ENCODE results near the gene MEX3D. TPM values are rescaled to one million over a fixed set of nuclear protein-coding genes. Genes with fewer than 3 reads are reported as not detected.

Gene MEX3D
- total RNA-seq: 67.0 and 70.2 TPM in 2 replicates

GRCh38 chr19:1568320-1569019 lies at the start of gene MEX3D:
TSS of gene MEX3D (minus strand) at chr19:1568325. CDS start at chr19:1568058, 267 bp downstream.

DNA sequence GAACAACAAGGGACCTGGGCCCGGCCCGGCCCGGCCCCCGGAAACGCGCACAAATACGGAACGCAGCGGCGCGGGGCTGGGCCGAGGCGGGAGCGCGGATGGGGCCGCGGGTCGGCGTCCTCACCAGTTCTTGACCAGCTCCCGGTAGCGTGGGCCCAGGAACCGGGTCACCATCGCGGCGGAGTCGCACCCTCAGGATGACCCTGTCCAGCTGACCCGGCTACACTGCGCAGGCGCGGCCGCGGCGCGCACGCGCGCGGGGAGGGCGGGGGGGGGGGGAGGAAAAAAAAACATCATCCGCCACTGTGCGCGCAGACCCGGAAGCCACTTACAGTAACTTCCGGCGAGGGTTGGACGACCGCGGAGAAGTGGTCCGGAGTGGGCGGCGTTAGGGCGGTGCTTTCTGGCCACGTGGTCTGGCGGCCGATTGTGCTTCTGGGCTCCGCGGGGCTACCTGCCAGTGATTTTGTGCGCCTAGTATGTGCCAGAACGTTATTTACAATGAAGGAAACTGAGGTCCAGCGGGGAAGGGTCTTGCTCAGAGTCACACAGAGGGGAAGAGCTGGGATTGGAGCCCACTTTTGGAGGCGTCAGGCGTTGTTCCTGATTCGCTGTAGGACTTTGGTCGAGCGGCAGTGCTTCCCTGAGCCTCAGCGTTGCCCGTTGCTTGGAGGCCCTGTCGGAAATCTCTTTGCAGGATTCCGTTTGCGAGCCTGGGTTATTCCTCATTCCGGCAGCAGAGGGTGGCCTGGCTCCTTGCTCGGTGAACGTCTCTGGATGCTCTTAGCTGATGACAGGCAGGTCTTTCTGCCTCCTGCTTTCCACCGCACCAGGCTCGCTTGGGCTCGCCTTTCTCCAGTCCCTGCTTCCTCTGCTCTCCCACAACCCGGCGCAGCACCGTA lies 37.4 kb upstream of the MEX3D start, which contains the start of gene UQCR11:
Gene UQCR11 (minus strand): TSS at position 227 of the 902 bp plus-strand sequence. CDS start 53 bp downstream, at position 174.

GRCh38 chr19:1592755-1593500 lies 24.8 kb upstream of the MEX3D start, which contains the start of gene MBD3:
TSS of gene MBD3 (minus strand) at chr19:1592865. CDS start at chr19:1592631, 234 bp downstream.

DNA sequence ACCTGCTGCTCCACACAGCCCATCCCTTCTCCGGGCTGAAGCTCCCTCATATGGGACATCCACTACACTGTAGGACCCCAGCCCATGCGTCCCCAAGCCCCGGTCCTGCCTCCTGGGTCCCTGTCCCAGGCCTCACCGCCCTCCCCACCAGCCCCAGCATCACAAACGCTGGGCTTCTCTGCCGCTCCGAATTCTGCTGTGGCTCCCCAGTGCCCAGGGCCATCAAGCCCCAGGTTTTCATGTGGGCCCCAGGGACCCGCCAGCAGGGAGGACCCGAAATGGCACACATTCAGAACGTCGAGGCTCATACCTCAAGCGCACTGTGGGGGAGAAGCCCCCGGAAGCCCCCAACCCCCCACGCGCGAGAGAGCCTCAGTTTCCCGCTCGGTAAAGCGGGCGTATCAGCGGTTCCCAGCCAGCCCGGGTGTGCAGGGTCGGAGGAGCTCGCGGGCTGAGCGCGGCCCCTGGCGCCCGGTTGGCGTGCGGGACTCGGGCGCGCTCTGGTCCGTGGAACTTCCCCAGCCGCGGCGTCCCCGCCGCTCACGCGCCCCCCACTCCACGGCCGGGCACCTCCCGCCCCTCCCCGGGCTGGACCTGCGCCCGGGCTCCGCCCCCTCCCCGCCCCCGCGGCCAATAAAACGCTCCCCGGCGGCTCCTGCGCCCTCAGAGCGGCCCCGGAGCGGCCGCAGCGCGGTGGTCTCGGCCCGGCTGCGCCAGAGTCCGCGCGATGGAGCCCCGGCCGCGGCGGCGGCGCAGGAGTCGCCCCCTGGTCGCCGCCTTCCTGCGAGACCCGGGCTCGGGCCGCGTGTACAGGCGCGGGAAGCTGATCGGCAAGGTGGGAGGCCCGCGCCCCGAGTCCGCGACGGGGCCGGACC lies 44.5 kb downstream of the MEX3D start, which contains the start of gene PLK5:
Gene PLK5 (plus strand): TSS at position 666 of the 875 bp plus-strand sequence. CDS start 2,920 bp downstream, outside the sequence.

GRCh38 chr19:1512671-1513498 lies 55.2 kb downstream of the MEX3D start, which contains the start of gene ADAMTSL5:
TSS of gene ADAMTSL5 (minus strand) at chr19:1513019. CDS start at chr19:1510943, 2,076 bp downstream.

Other genes starting within 250 kb of the MEX3D start
- gene NDUFS7, start 184.4 kb downstream of the MEX3D start, total RNA-seq: 61.5 and 62.4 TPM in 2 replicates
- 14.8 and 23.2 TPM in 2 replicates for gene GAMT, start 166.8 kb downstream of the MEX3D start, total RNA-seq
- 58.0 and 63.1 TPM in 2 replicates for gene DAZAP1, start 160.7 kb downstream of the MEX3D start, total RNA-seq
- 380 and 504 TPM in 2 replicates for gene RPS15, start 129.9 kb downstream of the MEX3D start, total RNA-seq
- gene APC2, start 118.2 kb downstream of the MEX3D start, total RNA-seq: 0.09 TPM in 2 replicates
- 15.6 and 21.6 TPM in 2 replicates for gene C19orf25, start 89.1 kb downstream of the MEX3D start, total RNA-seq
- 0.81 and 1.0 TPM in 2 replicates for gene PCSK4, start 78.0 kb downstream of the MEX3D start, total RNA-seq
- 0.75 and 0.99 TPM in 2 replicates for gene REEP6, start 77.1 kb downstream of the MEX3D start, total RNA-seq
- gene ADAMTSL5, start 55.3 kb downstream of the MEX3D start, total RNA-seq: 0.18 and 1.1 TPM in 2 replicates
- gene PLK5, start 44.2 kb downstream of the MEX3D start, total RNA-seq: not detected in 2 replicates
- gene MBD3, start 24.5 kb upstream of the MEX3D start, total RNA-seq: 108 and 110 TPM in 2 replicates
- 74.2 and 84.3 TPM in 2 replicates for gene UQCR11, start 37.1 kb upstream of the MEX3D start, total RNA-seq
- 111 and 115 TPM in 2 replicates for gene TCF3, start 84.3 kb upstream of the MEX3D start, total RNA-seq
- not detected in 2 replicates for gene ONECUT3, start 185.2 kb upstream of the MEX3D start, total RNA-seq
- gene ATP8B3, start 244.0 kb upstream of the MEX3D start, total RNA-seq: 1.2 and 1.8 TPM in 2 replicates

Data from endothelial cell of coronary artery (primary cell).